Stimulated activated naive CD8-positive, alpha-beta T cell treated with anti-CD3 and anti-CD28 coated beads, Interleukin-15, Interleukin-2, amounts not matched to agents 100 U/mL and 50 U/mL, for 24 hours (primary cell): ENCODE measurements around the gene SLC25A36.
"Not testable (repeated sequence)": the region's sequence is repeated elsewhere in the genome, so short reads cannot be mapped to it uniquely, and the experiment has no call there.

ENCODE experiments used
- ATAC-seq: fragments of 150-1000 bp; cut with Tn5 transposase; one replicate; pipeline ENCODE4 v1.10.0; 2021
- DNase-seq: peaks from one replicate; pipeline ENCODE4 v3.0.0; 2021

SLC25A36 gene

GRCh38 chr3:140931801-140932200, 9.8 kb upstream of the SLC25A36 start:
- DNase-seq, result no peak
- ATAC-seq, result no peak

GRCh38 chr3:140933109-140933508, 8.5 kb upstream of the SLC25A36 start:
- ATAC-seq, result no peak
- DNase-seq, result no peak

GRCh38 chr3:140933552-140933951, 8.1 kb upstream of the SLC25A36 start:
- ATAC-seq (no peak), DNase-seq (no peak)

DNA sequence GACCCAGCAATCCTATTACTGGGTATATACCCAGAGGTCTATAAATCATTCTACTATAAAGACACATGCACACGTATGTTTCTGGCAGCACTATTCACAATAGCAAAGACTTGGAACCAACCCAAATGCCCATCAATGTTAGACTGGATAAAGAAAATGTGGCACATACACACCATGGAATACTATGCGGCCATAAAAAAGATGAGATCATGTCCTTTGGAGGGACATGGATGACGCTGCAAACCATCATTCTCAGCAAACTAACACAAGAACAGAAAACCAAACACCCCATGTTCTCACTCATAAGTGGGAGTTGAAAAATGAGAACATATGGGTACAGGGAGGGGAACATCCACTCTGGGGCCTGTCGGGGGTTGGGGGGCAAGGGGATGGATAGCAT, 2.3 kb upstream of the SLC25A36 start:
- not testable (repeated sequence) for ATAC-seq, DNase-seq

DNA sequence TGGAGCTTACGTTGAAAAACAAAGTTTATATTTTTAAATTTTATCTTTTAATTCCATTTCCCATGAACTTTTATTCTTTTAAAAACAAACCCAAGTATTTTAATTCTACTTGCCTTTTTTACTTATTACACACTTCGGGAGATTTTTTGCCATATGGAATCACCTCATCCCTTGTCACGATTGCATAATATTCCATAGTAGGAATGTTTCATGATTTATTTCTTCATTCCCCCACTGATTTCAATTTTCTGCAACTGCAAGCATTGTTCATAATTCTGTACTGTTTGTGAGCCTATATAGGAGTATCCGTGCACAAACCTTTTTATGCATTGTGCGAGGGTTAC, 574 bp upstream of the SLC25A36 start:
- DNase-seq, result no peak
- ATAC-seq, result no peak

DNA sequence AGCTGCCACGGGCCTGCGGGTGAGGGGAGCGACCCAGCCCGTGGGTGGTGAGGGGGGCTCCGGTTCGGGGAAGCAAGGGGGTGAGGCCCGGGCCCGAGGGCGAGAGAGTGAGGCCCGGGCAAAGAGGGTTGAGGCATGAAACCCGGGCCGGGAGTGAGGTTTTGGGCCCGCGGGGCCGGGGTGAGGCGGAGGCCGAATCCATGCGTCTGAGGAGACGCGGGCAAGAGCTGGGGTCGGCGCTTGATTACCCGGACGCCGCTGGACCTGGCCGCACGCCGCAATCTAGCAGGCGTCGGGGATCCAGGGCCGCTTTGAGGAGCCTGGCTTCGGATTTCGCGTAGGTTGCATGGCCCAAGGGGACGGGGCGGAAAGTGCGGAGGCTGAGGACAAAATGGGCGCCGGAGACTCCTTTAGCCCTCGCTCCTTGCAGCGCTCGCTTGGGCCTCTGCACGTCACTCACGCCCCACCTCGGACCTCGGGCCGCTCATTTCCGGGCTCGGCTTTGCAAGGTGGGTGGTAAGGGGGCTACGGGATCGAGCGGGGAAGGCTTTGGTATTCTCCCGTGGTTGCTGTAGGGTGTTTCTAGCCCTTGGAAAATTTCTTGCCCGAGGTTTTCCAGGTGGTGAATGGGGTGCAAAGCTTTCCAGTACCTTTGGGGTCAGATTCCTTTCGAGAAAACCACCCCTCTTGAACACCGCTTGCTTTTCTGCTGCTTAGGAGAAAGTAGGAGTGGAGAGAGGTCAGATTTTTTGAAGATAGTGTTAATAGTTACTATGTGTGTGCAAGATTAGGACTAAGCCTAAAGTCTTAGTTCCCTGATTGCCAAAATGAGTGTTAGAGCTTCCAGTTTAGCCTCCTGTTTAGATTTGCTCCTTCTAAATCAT, 827 bp downstream of the SLC25A36 start:
- DNase-seq (peak; percentile 66), ATAC-seq (peak; percentile 10)

DNA sequence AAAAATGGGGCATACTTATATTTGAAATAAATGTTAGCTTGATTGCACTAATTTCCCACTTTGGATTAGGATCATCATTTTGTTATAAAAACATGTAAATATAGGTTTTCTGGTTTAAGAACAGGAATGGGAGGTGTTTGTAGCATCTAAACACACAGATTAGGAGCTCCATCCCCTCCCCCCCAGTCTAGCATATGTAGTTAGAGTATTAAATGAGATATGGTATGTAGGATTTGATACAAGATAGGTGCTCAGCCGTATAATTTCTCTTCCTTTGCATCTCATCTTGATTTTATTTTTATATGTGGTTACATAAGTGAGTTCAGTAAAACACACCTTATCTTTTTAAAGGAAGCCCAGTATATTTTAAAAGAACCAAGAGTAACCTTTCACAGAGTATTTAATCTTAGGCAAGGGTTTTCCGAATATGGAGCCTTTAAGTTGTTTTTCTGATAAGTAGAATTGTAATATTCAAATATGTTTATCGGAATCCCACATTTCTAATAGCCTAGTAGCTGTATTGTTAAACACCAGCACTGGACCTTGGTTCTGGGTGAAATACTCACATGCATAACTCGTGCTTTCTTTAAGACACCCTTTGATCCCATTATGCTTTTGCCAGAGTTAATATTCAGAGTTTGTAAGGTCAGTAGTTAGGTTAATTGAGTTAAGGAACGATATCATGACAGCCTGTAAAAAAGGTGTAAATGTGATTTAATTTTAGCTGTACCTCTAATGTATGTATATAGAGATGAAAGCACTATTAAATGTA, 2.3 kb downstream of the SLC25A36 start:
- DNase-seq (no peak), ATAC-seq (no peak)

GRCh38 chr3:140948460-140949249, 7.0 kb downstream of the SLC25A36 start:
- DNase-seq (no peak), ATAC-seq (no peak)

- no peak for ATAC-seq
Measured at GRCh38 chr3:140950144-140950543, 8.5 kb downstream of the SLC25A36 start.

GRCh38 chr3:140950863-140951262, 9.2 kb downstream of the SLC25A36 start:
- ATAC-seq, result no peak
- no peak for DNase-seq

More at GRCh38 chr3:140950144-140950543, 8.5 kb downstream of the SLC25A36 start:
- no peak for DNase-seq

DNA sequence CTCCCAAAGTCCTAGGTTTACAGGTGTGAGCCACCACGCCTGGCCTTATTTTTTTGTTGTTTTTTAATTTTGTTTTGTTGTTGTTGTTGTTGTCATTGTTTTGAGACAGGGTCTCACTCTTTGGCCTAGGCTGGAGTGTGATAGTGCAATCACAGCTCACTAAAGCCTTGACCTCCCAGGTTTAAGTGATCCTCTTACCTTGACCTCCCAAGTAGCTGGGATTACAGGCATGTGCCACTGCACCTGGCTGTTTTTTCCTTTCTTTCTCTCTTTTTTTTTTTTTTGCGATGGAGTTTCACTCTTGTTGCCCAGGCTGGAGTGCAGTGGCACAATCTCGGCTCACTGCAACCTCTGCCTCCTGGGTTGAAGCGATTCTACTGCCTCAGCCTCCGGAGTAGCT, 10.1 kb downstream of the SLC25A36 start:
- not testable (repeated sequence) for DNase-seq, ATAC-seq

- DNase-seq, result no peak
- ATAC-seq, result peak; percentile 80
Measured at GRCh38 chr3:140953028-140953960, 11.7 kb downstream of the SLC25A36 start.

DNA sequence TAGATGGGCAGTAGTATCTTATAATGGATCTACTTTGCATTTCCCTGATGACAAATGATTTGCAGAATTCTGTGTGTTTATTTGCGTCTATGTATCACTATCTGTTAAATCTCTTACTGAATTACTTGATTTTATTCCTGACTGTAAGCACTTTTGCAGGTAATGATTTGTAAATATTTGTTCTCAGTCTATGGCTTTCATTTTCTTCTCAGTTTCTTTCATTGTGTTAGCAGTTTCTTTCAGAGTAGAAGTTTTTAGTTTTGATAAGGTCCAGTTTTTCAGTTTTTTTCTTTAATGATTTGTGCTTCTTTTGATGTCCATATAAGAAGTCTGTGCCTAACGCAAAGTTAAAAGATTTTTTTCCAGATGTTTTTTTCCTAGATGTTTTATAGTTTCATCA, 12.9 kb downstream of the SLC25A36 start:
- no peak for DNase-seq
- ATAC-seq, result no peak

DNA sequence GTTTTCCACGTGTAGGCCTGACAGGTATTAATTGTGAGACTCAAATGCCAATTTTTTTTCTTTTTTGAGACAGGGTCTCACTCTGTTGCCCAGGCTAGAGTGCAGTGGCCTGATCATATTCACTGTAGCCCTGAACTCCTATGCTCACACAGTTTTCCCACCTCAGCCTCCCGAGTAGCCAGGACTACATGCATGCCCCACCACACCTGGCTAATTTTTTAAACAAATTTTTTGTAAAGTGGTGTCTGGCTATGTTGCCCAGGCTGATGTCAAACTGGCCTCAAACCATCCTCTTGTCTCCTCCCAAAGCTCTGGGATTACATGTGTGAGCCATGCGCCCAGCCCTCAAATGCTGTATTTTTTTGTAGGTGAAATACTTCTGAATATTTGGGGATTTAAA, 14.0 kb downstream of the SLC25A36 start:
- ATAC-seq (no peak), DNase-seq (no peak)

- ATAC-seq, result no peak
- no peak for DNase-seq
Measured at GRCh38 chr3:140956058-140956835, 14.6 kb downstream of the SLC25A36 start.

DNA sequence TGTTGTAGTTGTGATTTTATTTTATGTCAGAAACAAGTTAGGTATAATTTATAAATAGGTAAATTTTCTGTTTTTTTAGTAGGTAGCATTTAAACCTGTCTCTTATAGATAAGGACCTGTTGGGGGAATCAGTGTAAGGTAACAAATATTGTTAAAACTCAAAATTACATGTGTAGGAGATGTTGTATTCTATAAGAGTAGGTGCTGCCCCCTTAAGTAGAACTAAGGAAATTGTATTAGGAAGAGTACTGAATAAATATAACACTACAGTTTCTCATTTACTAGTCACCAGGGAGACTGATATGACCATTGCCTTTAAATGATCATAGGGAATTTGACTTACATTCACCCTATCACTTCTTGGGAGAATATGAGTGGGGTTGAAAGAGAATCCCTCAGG, 31.2 kb downstream of the SLC25A36 start:
- DNase-seq (no peak), ATAC-seq (no peak)

- DNase-seq (no peak), ATAC-seq (no peak)
Measured at GRCh38 chr3:140974900-140975299, 33.3 kb downstream of the SLC25A36 start.

DNA sequence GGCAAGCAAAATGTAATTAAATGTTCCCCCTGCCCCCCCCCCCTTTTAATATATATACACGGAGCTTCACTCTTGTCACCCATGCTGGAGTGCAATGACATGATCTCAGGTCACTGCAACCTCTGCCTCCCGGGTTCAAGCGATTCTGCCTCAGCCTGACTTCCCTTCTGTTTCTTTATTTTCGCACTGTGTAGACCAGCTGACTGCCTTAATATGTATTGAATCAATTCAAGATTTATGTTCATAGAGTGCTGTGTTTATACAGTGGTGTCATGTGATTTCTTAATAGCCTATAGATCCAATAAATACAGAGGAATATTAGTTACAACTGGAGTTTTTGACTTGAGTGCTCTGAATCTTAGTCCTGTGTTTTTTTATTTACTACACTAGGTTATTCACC, 39.0 kb downstream of the SLC25A36 start:
- DNase-seq (no peak), ATAC-seq (no peak)

DNA sequence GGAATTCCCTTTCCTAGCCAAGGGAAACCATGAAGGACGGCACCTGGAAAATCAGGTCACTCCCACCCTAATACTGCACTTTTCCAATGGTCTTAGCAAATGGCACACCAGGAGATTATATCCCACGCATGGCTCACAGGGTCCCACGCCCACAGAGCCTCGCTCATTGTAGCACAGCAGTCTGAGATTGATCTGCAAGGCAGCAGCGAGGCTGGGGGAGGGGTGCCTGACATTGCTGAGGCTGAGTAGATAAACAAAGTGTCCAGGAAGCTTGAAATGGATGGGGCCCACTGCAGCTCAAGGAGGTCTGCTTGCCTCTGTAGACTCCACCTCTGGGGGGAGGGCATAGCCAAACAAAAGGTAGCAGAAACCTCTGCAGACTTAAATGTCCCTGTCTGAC, 46.2 kb downstream of the SLC25A36 start:
- ATAC-seq, DNase-seq: not testable (repeated sequence)

- DNase-seq, result no peak
- no peak for ATAC-seq
Measured at GRCh38 chr3:140994316-140994715, 52.7 kb downstream of the SLC25A36 start.

GRCh38 chr3:140994861-140995260, 53.2 kb downstream of the SLC25A36 start:
- not testable (repeated sequence) for DNase-seq, ATAC-seq
